Measurements from ENCODE around the gene TRDN.
"Not testable (repeated sequence)": the region's sequence is repeated elsewhere in the genome, so short reads cannot be mapped to it uniquely, and the experiment has no call there.

The TRDN gene

GRCh38 chr6:123333000-123333756 lies 303.6 kb downstream of the TRDN start:
- DNase-seq (ENCODE audit: low read depth in 2 of 2) = no peak

GRCh38 chr6:123332070-123332469 lies 304.7 kb downstream of the TRDN start:
- no peak for TF ChIP-seq CTCF (IDR thresholded peaks at IDR 0.05; ENCODE audit: low read depth, low read length)
- H3K4me3 ChIP-seq (replicated peaks in 1 of 2; ENCODE audit: low read depth in 2 of 2, low read length in 2 of 2) = no peak overlapping the region
- DNase-seq (ENCODE audit: low read depth in 2 of 2) = no peak

More at GRCh38 chr6:123333000-123333756, 303.6 kb downstream of the TRDN start:
- no peak overlapping the region for H3K4me3 ChIP-seq (replicated peaks in 1 of 2; ENCODE audit: low read depth in 2 of 2, low read length in 2 of 2)
- TF ChIP-seq CTCF (IDR thresholded peaks at IDR 0.05; ENCODE audit: low read depth, low read length) = no peak

- no peak overlapping the region for H3K4me3 ChIP-seq (replicated peaks in 1 of 2; ENCODE audit: low read depth in 2 of 2, low read length in 2 of 2)
- no peak for DNase-seq (ENCODE audit: low read depth in 2 of 2)
- TF ChIP-seq CTCF (IDR thresholded peaks at IDR 0.05; ENCODE audit: low read depth, low read length) = no peak
Observed at GRCh38 chr6:123329337-123329736, 307.4 kb downstream of the TRDN start.

- no peak for TF ChIP-seq CTCF (IDR thresholded peaks at IDR 0.05; ENCODE audit: low read depth, low read length)
- peak; percentile 15 to 51 for DNase-seq (ENCODE audit: low read depth in 2 of 2)
- no peak overlapping the region for H3K4me3 ChIP-seq (replicated peaks in 1 of 2; ENCODE audit: low read depth in 2 of 2, low read length in 2 of 2)
Observed at GRCh38 chr6:123323452-123324329, 313.1 kb downstream of the TRDN start.

- DNase-seq (ENCODE audit: low read depth in 2 of 2) = no peak
- TF ChIP-seq CTCF (IDR thresholded peaks at IDR 0.05; ENCODE audit: low read depth, low read length) = no peak
Observed at GRCh38 chr6:123321020-123321419, 315.7 kb downstream of the TRDN start.

GRCh38 chr6:123316733-123317323 lies 319.9 kb downstream of the TRDN start:
- peak; percentile 35 for TF ChIP-seq CTCF (IDR thresholded peaks at IDR 0.05; ENCODE audit: low read depth, low read length)
- no peak overlapping the region for H3K4me3 ChIP-seq (replicated peaks in 1 of 2; ENCODE audit: low read depth in 2 of 2, low read length in 2 of 2)
- peak; percentile 40 to 54 for DNase-seq (ENCODE audit: low read depth in 2 of 2)

More at GRCh38 chr6:123321020-123321419, 315.7 kb downstream of the TRDN start:
- no peak overlapping the region for H3K4me3 ChIP-seq (replicated peaks in 1 of 2; ENCODE audit: low read depth in 2 of 2, low read length in 2 of 2)

GRCh38 chr6:123314459-123314858 lies 322.3 kb downstream of the TRDN start:
- not testable (repeated sequence) for DNase-seq (ENCODE audit: low read depth in 2 of 2); H3K4me3 ChIP-seq (replicated peaks in 1 of 2; ENCODE audit: low read depth in 2 of 2, low read length in 2 of 2)

All from cardiac fibroblast (primary cell).